HG03520 (cell line): Measurements from ENCODE around the gene VPS18.

Experiments
- ATAC-seq: cut with Tn5 transposase; IDR thresholded peaks from one replicate; pipeline ENCODE4 v1.9.1; 2021; ENCODE audit warnings: mild to moderate bottlenecking, moderate library complexity; ENCODE audit not compliant: unreplicated experiment

VPS18 gene

DNA sequence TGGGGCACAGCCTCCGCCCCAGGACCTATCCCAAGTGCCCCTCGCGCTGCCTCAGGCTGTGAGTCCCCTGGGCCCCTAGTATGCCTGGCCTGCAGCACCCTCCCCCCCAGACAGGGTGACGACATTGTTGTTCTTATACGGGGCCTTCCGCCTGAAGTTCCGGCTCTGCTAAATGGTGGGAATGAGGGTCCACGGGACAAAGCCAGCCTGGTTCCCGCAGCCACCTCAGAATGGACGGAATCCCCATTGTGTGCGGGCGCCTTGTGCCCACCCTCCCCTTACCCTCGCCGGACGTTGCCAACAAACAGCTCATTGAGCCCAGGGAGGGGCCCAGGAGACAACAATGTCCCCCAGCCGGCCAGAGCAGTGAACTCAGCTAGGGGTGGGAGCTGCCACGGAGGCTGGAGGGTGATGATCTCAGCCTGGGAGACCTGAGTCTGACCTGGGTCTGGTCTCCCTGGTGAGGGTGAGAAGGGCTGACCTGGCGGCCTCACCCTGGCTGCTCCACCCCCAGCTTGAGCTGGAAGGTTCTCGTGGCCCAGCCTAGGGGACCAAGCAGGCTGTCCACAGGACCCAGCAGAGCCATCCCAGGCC is 24.6 kb downstream of the VPS18 start:
- no peak for ATAC-seq

DNA sequence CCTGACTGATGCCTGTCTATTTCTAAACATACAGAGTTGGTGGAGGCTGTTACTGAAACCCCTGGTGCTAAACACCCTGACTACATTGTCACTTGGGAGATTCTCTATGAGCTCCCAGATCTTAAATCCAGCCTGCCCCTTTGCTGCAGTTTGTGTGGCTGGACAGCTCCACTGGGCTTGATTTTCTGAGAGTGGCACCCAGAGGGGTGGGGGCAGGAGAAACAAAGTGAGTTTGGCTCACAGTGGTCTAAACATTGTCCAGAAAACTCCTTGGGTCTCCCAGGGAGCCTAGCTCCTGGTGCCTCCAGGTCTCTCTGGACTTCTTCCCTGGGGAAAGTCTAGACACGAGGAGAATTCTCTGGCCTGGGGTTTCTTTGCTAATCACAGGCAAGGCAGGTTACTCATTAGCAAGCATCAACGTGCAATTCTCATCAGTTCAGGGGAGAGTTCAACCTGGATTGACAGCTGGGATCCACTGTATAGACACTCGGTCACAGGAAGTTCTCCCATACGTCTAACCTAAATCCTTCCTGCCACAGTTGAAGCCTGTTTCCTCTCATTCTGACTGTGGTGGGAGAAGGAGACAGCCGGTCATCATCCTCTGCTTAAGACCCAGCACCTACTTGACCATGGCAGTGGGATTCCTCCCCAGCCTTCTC is 27.8 kb downstream of the VPS18 start:
- no peak for ATAC-seq

GRCh38 chr15:40922608-40923005 is 28.4 kb downstream of the VPS18 start:
- no peak for ATAC-seq

DNA sequence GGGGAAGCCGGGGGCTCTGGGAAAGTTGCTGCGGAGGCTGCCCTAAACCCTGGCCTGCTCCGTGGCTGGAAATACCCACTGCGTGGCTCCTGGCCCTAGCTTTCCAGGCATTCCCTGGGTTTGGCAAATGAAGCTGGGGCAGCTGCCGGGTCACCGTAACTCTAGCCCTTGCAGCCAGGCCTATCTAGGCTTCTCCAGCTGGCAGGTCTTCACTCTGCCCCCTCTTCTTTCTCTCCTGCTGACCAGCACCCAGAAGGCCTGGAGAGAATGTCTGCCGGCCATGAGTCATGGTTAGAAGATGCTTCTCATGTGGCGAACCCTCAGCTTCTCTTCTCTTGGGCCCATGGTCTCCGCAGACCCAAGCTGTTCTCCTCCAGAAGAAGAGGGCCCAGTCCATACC is 29.3 kb downstream of the VPS18 start:
- ATAC-seq: no peak

DNA sequence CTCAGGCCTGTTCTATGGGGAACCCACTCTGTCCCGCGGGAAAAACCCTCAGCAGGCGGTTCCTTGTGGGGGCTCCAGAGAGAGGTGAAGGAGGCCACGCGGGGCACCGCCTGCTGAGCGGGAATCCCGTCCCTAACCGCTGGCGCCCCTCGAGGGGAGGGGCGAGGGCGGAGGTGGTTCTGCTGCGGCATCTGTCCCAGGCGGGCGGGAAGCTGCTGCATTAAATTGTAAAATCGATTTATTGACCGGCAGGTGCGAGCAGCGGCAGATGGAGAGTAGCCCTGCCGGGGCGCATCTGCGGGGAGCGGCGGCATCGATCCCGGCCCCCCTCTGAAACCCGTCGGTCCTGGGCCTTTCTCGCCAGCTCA is 31.2 kb downstream of the VPS18 start:
- ATAC-seq: no peak

GRCh38 chr15:40925863-40926658 is 31.8 kb downstream of the VPS18 start:
- no peak for ATAC-seq

DNA sequence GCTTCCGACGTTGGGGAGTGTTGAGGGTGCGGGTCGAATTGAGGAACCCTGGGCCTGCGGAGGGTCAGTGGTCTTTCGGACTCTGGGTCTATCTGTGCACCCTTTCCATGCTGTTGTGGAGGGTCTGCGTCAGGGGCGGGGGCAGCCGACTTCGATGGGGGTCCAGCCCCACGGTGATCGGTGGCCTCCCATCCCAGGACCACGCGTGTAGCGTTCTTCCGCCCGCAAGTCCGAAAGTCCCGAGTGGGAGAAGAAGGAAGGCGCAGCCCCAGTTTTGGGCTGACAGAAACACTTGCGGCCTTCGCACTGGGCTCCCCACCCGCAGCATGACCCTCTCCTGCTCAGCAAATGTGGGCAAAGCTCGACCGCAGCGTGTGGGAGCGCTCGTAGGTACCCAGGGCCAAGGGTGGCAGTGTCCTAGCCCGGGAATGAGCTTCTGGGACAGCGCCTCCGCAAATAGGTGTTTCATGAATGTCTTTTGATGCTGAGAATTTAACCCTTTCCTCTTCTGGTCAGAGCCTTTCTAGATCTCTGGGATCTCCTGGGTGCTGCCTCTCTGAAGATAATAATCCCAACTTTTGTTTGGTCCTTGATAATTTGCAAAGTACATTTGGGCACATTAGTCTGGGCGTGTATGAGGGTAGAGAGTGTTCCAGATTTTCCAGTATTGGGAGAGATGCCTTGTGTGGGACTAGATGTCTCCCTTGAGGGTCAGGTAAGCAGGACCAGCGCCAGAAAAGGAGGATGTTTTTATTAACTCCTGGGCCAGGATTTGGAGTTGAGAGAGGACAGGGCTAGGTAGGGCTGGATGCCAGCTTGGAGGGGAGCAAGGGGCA is 32.6 kb downstream of the VPS18 start:
- no peak for ATAC-seq

GRCh38 chr15:40927495-40927872 is 33.2 kb downstream of the VPS18 start:
- ATAC-seq: no peak

GRCh38 chr15:40927873-40928806 is 33.9 kb downstream of the VPS18 start:
- no peak for ATAC-seq

GRCh38 chr15:40928821-40929659 is 34.8 kb downstream of the VPS18 start, which contains the start of gene DLL4:
TSS of gene DLL4 (plus strand) at chr15:40929340. CDS start at chr15:40929669, 329 bp downstream.
- ATAC-seq: no peak

DNA sequence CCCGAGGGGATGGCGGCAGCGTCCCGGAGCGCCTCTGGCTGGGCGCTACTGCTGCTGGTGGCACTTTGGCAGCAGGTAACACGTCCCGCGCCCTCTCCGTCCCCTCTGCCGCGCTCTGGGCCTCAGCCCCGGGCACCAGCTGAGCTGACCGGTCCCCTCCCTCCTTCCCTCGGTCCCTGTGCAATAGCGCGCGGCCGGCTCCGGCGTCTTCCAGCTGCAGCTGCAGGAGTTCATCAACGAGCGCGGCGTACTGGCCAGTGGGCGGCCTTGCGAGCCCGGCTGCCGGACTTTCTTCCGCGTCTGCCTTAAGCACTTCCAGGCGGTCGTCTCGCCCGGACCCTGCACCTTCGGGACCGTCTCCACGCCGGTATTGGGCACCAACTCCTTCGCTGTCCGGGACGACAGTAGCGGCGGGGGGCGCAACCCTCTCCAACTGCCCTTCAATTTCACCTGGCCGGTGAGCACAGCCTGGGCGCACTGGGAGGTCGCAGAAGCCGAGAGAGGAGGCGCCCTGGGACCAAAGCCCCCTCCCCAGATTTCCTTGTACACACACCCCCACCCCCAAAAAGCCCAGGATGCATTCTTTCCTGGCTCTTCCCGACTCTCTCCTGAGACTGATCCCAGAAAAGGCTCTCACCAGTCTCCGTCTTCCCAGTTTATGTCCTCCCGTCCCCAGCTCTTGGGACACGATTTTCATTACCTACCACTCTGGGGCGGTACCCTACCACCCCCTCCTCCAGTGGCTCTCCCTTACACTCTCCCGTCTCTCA is 35.6 kb downstream of the VPS18 start:
- ATAC-seq: no peak

DNA sequence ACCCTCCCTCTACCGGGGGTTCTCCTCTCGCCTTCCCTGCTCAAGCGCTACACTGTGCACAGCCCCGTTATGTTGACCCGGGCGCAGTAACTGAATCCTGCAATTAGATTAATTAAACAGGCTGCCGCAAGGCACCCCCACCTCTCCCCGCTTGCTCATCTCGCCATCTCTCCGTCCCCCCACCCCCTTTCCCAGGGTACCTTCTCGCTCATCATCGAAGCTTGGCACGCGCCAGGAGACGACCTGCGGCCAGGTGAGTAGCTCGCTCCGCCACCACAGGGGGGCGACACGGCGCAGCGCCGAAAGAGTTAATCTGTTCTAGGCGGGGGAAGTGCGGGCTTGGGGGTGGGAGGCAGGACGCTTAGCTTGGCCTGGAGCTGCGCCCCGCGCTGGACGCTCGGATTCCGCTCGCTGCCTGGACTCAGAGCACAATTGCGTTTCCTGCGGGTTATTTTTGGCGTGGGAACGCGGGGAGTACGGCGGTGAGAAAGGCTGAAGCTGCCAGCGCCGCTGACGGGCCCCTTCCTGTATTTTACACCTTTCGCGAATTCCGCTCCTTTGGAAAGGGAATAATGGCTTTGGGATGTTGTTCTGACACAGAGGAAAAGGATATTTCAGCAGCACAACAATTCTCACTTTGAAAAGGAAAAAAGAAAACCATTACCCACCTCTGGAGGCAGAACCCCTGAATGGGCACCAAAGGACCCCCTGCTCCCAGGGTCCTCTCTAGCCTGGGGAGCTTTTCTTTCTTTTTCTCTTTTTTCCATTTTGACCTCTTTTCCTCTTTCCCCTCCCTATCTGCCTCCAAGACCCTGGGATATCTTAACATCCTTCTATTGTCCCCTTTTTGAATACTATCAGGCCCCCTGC is 36.4 kb downstream of the VPS18 start:
- no peak for ATAC-seq

GRCh38 chr15:40931300-40932142 is 37.3 kb downstream of the VPS18 start:
- no peak for ATAC-seq

GRCh38 chr15:40932156-40932555 is 37.9 kb downstream of the VPS18 start:
- ATAC-seq: no peak

GRCh38 chr15:40932649-40933516 is 38.6 kb downstream of the VPS18 start:
- no peak for ATAC-seq

GRCh38 chr15:40933517-40933902 is 39.3 kb downstream of the VPS18 start:
- ATAC-seq: no peak
